Measurements from ENCODE around the gene TNK1. TPM values are rescaled to one million over a fixed set of nuclear protein-coding genes. Genes with fewer than 3 reads are reported as not detected.

TNK1 gene
- total RNA-seq, 1 experiment from 2014 or later: 0.90 TPM

GRCh38 chr17:7383371-7383741, 2.5 kb downstream of the TNK1 start:
- no peak overlapping the region for H3K27ac ChIP-seq (ENCODE audit: low read depth, low read length, poor library complexity, severe bottlenecking)
- DNase-seq (ENCODE audit: low spot score): no peak
- POLR2A ChIA-PET (ENCODE audit: low non-redundant PET): no interaction called here
- peak overlapping the region; percentile 44 for H3K4me3 ChIP-seq (ENCODE audit: low read depth, low read length, poor library complexity, severe bottlenecking)
- no peaks in the 10 kb centered on the region for H3K4me1 ChIP-seq (ENCODE audit: insufficient read depth, low read length, poor library complexity, severe bottlenecking)
- intact Hi-C loops (cut with micrococcal nuclease; ENCODE audit: unreplicated experiment): no loop called here
- H3K27me3 ChIP-seq (replicated peaks; ENCODE audit: insufficient read depth, low read depth, low read length, poor library complexity): no peaks in the 10 kb centered on the region
- TF ChIP-seq CTCF (conservative IDR thresholded peaks at IDR 0.05; ENCODE audit: low read depth, low read length) (no peak), EZH2 (IDR thresholded peaks at IDR 0.05; ENCODE audit: borderline replicate concordance, low read depth, low read length, poor library complexity, severe bottlenecking) (no peak)
- BruUV-seq (replicated peaks): no TSS peak
- no peaks in the 10 kb centered on the region for H3K9me3 ChIP-seq (ENCODE audit: low read depth, low read length, poor library complexity, severe bottlenecking)
- H3K36me3 ChIP-seq (ENCODE audit: insufficient read depth, low read length, poor library complexity, severe bottlenecking): no peaks in the 10 kb centered on the region
- CTCF ChIA-PET: no interaction called here

DNA sequence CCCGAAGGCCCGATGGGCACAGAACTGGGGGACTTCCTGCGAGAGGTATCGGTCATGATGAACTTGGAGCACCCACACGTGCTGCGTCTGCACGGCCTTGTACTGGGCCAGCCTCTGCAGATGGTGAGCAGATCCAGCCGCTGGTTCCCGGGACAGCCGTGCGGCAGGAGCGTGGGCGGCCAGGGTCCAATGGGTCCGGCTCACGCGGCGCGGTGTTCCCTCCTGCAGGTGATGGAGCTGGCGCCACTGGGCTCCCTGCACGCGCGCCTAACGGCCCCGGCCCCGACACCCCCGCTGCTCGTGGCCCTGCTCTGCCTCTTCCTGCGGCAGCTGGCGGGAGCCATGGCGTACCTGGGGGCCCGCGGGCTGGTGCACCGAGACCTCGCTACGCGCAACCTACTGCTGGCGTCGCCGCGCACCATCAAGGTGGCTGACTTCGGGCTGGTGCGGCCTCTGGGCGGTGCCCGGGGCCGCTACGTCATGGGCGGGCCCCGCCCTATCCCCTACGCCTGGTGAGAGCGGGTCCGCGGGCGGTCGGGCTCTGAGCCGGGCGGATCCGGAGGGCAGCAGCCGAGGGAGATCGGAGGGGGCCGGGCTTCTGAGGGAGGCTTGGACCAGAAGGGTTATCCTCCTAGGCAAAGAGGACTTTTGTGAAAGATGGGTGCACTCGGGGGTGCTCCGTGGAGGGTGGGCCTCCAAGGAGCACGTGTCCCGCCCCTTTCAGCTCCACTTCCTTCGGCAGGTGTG, 3.0 kb downstream of the TNK1 start:
- intact Hi-C loops (cut with micrococcal nuclease; ENCODE audit: unreplicated experiment): no loop called here
- H3K9me3 ChIP-seq (ENCODE audit: low read depth, low read length, poor library complexity, severe bottlenecking): no peaks in the 10 kb centered on the region
- no TSS peak for BruUV-seq (replicated peaks)
- peak overlapping the region; percentile 44 for H3K4me3 ChIP-seq (ENCODE audit: low read depth, low read length, poor library complexity, severe bottlenecking)
- ChIA-PET POLR2A (ENCODE audit: low non-redundant PET) (no interaction called here), CTCF (no interaction called here)
- H3K27ac ChIP-seq (ENCODE audit: low read depth, low read length, poor library complexity, severe bottlenecking): no peak overlapping the region
- peak; percentile 74 for DNase-seq (ENCODE audit: low spot score)
- no peaks in the 10 kb centered on the region for H3K36me3 ChIP-seq (ENCODE audit: insufficient read depth, low read length, poor library complexity, severe bottlenecking)
- H3K4me1 ChIP-seq (ENCODE audit: insufficient read depth, low read length, poor library complexity, severe bottlenecking): no peaks in the 10 kb centered on the region
- no peaks in the 10 kb centered on the region for H3K27me3 ChIP-seq (replicated peaks; ENCODE audit: insufficient read depth, low read depth, low read length, poor library complexity)
- TF ChIP-seq EZH2 (IDR thresholded peaks at IDR 0.05; ENCODE audit: borderline replicate concordance, low read depth, low read length, poor library complexity, severe bottlenecking) (no peak), CTCF (conservative IDR thresholded peaks at IDR 0.05; ENCODE audit: low read depth, low read length) (no peak)

DNA sequence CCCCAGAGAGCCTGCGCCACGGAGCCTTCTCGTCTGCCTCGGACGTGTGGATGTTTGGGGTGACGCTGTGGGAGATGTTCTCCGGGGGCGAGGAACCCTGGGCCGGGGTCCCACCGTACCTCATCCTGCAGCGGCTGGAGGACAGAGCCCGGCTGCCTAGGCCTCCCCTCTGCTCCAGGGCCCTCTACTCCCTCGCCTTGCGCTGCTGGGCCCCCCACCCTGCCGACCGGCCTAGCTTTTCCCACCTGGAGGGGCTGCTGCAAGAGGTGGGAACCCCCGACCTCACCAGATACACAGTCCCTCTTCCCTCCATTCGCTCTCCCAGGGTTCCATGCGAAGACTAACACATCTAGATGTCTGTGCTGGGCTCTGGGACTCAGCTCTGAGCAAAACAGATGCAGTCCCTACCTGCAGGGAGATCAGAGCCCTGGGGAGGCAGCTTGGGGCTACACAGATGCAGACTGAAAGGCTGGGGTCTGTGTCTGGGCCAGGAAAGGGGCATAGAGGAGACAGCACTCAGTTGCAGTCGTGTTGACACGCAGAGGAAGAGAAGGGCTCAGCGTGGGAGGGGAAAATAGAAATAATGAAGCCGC, 3.7 kb downstream of the TNK1 start:
- intact Hi-C loops (cut with micrococcal nuclease; ENCODE audit: unreplicated experiment): no loop called here
- no peaks in the 10 kb centered on the region for H3K4me1 ChIP-seq (ENCODE audit: insufficient read depth, low read length, poor library complexity, severe bottlenecking)
- H3K27me3 ChIP-seq (replicated peaks; ENCODE audit: insufficient read depth, low read depth, low read length, poor library complexity): no peaks in the 10 kb centered on the region
- H3K4me3 ChIP-seq (ENCODE audit: low read depth, low read length, poor library complexity, severe bottlenecking): peak overlapping the region; percentile 44
- ChIA-PET POLR2A (ENCODE audit: low non-redundant PET) (no interaction called here), CTCF (no interaction called here)
- no TSS peak for BruUV-seq (replicated peaks)
- TF ChIP-seq EZH2 (IDR thresholded peaks at IDR 0.05; ENCODE audit: borderline replicate concordance, low read depth, low read length, poor library complexity, severe bottlenecking): no peak
- TF ChIP-seq CTCF (conservative IDR thresholded peaks at IDR 0.05; ENCODE audit: low read depth, low read length): no peak
- no peaks in the 10 kb centered on the region for H3K9me3 ChIP-seq (ENCODE audit: low read depth, low read length, poor library complexity, severe bottlenecking)
- no peak overlapping the region for H3K27ac ChIP-seq (ENCODE audit: low read depth, low read length, poor library complexity, severe bottlenecking)
- DNase-seq (ENCODE audit: low spot score): no peak
- no peaks in the 10 kb centered on the region for H3K36me3 ChIP-seq (ENCODE audit: insufficient read depth, low read length, poor library complexity, severe bottlenecking)
